Stimulated activated CD4-positive, alpha-beta T cell treated with anti-CD3 and anti-CD28 coated beads, Interleukin-15, amount 100 ng/mL, for 48 hours (primary cell): ENCODE data around the gene CBFA2T2.
"Not testable (repeated sequence)": the region's sequence is repeated elsewhere in the genome, so short reads cannot be mapped to it uniquely, and the experiment has no call there.

Source experiments
- DNase-seq, 2 donors: peaks; one replicate each; pipeline ENCODE4 v3.0.0-alpha.2; 2020; ENCODE audit warnings: low read depth in 2 of 2

The CBFA2T2 gene

DNA sequence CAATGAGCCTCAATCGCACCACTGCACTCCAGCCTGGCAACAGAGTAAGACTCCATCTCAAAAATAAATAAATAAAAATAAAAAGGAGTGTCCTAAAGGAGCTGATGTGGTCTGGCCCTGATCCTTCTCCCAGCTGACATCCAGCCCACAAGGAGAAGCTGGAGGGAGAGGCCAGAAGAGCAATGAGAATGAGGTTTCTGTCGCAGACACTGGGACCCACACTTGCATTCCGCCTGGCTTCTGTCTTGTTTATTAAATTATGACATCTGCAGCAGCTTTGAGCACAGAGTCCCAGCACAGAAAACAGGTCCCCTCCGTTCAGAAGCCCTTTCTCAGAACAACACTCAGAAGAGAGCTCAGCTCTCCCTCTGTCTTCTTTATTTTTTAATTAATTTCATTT, 206.6 kb downstream of the CBFA2T2 start:
- no peak for DNase-seq

DNA sequence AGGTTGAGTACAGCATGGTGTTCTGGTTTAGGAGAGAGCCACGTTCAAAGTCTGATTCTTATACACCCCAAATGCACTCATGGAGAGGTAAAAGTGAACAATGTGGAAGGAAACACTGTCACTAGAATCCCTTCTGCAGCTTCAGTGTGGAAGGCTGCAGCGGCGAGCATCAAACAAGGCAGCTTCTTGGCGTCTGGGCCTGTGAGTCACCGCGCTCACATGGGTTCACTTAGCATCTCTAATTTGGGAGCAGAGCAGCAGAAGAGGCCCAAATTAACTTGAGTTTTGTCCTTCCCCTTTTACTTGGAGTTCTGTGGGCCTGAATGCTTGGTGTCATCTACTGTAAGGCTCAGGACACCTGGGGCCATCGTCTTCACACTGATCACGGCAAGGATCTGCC, 207.2 kb downstream of the CBFA2T2 start:
- no peak for DNase-seq

DNA sequence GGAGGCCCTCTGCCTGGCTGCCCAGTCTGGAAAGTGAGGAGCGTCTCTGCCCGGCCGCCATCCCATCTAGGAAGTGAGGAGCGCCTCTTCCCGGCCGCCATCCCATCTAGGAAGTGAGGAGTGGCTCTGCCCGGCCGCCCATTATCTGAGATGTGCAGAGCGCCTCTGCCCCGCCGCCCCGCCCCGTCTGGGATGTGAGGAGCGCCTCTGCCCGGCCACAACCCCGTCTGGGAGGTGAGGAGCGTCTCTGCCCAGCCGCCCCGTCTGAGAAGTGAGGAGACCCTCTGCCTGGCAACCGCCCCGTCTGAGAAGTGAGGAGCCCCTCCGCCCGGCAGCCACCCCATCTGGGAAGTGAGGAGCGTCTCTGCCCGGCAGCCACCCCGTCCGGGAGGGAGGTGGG, 209.1 kb downstream of the CBFA2T2 start:
- DNase-seq = not testable (repeated sequence)
